BLaER1 treated with 17β-estradiol and CSF1 and Interleukin-3, amounts not matched to agents 10 nM and 100 nM (cell line): ENCODE results near the gene CLEC16A.

Experiments
- H3K27ac ChIP-seq, 11 experiments: shearing (Covaris generic); formaldehyde crosslinking; 2 replicates each; pipeline ENCODE4 v1.8.1; 2022
- H3K27me3 ChIP-seq, 11 experiments: shearing (Covaris generic); formaldehyde crosslinking; 2 replicates each; pipeline ENCODE4 v1.8.1; 2022
- H3K36me3 ChIP-seq, 11 experiments: shearing (Covaris generic); formaldehyde crosslinking; 2 replicates each; pipeline ENCODE4 v1.8.1; 2022
- H3K4me1 ChIP-seq, 10 experiments: shearing (Covaris generic); formaldehyde crosslinking; 2 replicates each; pipeline ENCODE4 v1.8.1; 2022
- H3K4me2 ChIP-seq, 11 experiments: shearing (Covaris generic); formaldehyde crosslinking; 2 replicates each; pipeline ENCODE4 v1.8.1; 2022
- H3K4me3 ChIP-seq, 10 experiments: shearing (Covaris generic); formaldehyde crosslinking; 2 replicates each; pipeline ENCODE4 v1.8.1; 2022
- H3K9ac ChIP-seq, 11 experiments: shearing (Covaris generic); formaldehyde crosslinking; 2 replicates each; pipeline ENCODE4 v1.8.1; 2022
- H3K9me3 ChIP-seq, 11 experiments: shearing (Covaris generic); formaldehyde crosslinking; replicated peaks in 1 of 11; 2 replicates each; pipeline ENCODE4 v1.8.1; 2022
- H4K20me1 ChIP-seq, 11 experiments: shearing (Covaris generic); formaldehyde crosslinking; 2 replicates each; pipeline ENCODE4 v1.8.1; 2022
- Cebpa-rat ChIP-seq, 11 experiments: shearing (Covaris generic); IDR thresholded peaks; 2 replicates each; pipeline ENCODE4 v1.8.1; 2022

The CLEC16A gene

DNA sequence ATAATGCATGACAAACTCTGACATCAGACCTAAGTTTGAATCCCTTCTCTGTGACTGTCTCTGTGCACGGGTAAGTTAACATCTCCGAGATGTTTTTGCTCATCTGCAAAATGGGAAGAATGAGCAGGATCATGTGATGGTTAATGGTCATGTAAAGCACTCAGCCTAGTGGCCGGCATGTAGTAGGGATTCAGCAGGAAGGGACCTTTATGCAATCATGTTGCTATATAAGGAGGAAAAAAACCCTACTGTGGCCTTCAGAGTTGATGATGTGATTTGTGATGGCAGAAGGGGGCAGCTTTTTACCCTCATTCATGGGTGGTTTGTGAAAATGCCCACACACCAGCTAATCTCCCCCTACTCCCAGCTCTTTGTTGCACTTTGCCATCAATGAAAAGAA is 24.1 kb downstream of the CLEC16A start:
- no peak for TF ChIP-seq Cebpa-rat (IDR thresholded peaks at IDR 0.05)
- Histone ChIP-seq H3K4me2 (peak overlapping the region in 1 of 11 experiments; percentile 59; a peak in 2 of 22 replicates), H3K27ac (no peak overlapping the region), H3K9me3 (no peaks in the 10 kb centered on the region), H3K36me3 (peaks cover 52 to 97% (median 72%) of the 10 kb centered on the region in 11 experiments), H4K20me1 (peaks cover 11 to 73% (median 41%) of the 10 kb centered on the region in 11 experiments; a peak in 18 of 22 replicates), H3K4me1 (peaks cover 32 to 54% (median 43%) of the 10 kb centered on the region in 10 experiments), H3K9ac (no peak overlapping the region), H3K4me3 (no peak overlapping the region), H3K27me3 (no peaks in the 10 kb centered on the region)

GRCh38 chr16:10969615-10970014 is 25.3 kb downstream of the CLEC16A start:
- H4K20me1 ChIP-seq, result peaks cover 7 to 64% (median 31%) of the 10 kb centered on the region in 11 experiments; a peak in 18 of 22 replicates
- H3K36me3 ChIP-seq, result peaks cover 53 to 99% (median 74%) of the 10 kb centered on the region in 11 experiments
- H3K9me3 ChIP-seq, result no peaks in the 10 kb centered on the region
- TF ChIP-seq Cebpa-rat (IDR thresholded peaks at IDR 0.05), result no peak
- H3K27ac ChIP-seq, result 0 out of 22 replicates have a peak overlapping the region, but pooled peaks of 1 of the 11 experiments have one; percentile 10
- H3K9ac ChIP-seq, result no peak overlapping the region
- no peaks in the 10 kb centered on the region for H3K27me3 ChIP-seq
- no peak overlapping the region for H3K4me3 ChIP-seq
- peak overlapping the region in 5 of 11 experiments; percentile 16 to 59 (median 33); a peak in 8 of 22 replicates for H3K4me2 ChIP-seq
- peaks cover 27 to 49% (median 37%) of the 10 kb centered on the region in 10 experiments for H3K4me1 ChIP-seq

DNA sequence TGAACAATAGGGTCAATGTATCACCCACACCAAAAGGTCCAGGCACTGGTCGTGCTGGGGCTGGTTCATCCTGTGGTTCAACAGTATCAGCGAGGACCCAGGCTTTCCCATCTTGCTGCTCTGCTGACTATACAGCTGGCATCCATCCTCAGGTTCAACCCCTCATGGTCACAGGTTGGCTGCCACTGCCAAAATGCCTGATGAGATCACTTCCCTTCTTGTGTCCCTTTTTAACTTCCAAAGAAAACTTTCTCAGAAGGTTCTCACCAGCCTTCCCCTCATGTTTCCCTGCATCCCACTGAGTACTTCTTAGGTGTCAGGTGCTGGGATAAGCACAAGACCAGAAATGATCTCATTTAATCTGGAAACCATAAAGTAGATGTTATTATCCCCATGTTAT is 25.7 kb downstream of the CLEC16A start:
- H3K27me3 ChIP-seq, result no peaks in the 10 kb centered on the region
- H3K4me1 ChIP-seq, result peaks cover 23 to 46% (median 34%) of the 10 kb centered on the region in 10 experiments
- H3K9ac ChIP-seq, result no peak overlapping the region
- H3K4me2 ChIP-seq, result peak overlapping the region in 4 of 11 experiments; percentile 29 to 59 (median 46); a peak in 5 of 22 replicates
- TF ChIP-seq Cebpa-rat (IDR thresholded peaks at IDR 0.05), result no peak
- H4K20me1 ChIP-seq, result peaks cover 7 to 60% (median 26%) of the 10 kb centered on the region in 11 experiments; a peak in 18 of 22 replicates
- H3K27ac ChIP-seq, result no peak overlapping the region
- H3K9me3 ChIP-seq, result no peaks in the 10 kb centered on the region
- H3K36me3 ChIP-seq, result peaks cover 53 to 99% (median 74%) of the 10 kb centered on the region in 11 experiments
- no peak overlapping the region for H3K4me3 ChIP-seq

- TF ChIP-seq Cebpa-rat (IDR thresholded peaks at IDR 0.05), result no peak
- no peak overlapping the region for H3K9ac ChIP-seq
- no peak overlapping the region; a peak in 1 of 22 replicates for H3K4me2 ChIP-seq
- peaks cover 0 to 45% (median 16%) of the 10 kb centered on the region in 11 experiments; a peak in 13 of 22 replicates for H4K20me1 ChIP-seq
- H3K9me3 ChIP-seq, result no peaks in the 10 kb centered on the region
- no peaks in the 10 kb centered on the region for H3K27me3 ChIP-seq
- peaks cover 12 to 33% (median 22%) of the 10 kb centered on the region in 10 experiments; a peak in 19 of 20 replicates for H3K4me1 ChIP-seq
- peaks cover 52 to 100% (median 82%) of the 10 kb centered on the region in 11 experiments for H3K36me3 ChIP-seq
- H3K27ac ChIP-seq, result no peak overlapping the region
- no peak overlapping the region for H3K4me3 ChIP-seq
Observed at GRCh38 chr16:10971560-10971961, 27.2 kb downstream of the CLEC16A start.

GRCh38 chr16:10972108-10972818 is 27.9 kb downstream of the CLEC16A start:
- Histone ChIP-seq H3K27me3 (no peaks in the 10 kb centered on the region), H3K27ac (no peak overlapping the region), H4K20me1 (peaks cover 0 to 38% (median 11%) of the 10 kb centered on the region in 11 experiments; a peak in 13 of 22 replicates), H3K4me1 (peaks cover 12 to 33% (median 21%) of the 10 kb centered on the region in 10 experiments; a peak in 18 of 20 replicates), H3K9me3 (no peaks in the 10 kb centered on the region), H3K9ac (peak overlapping the region in 3 of 11 experiments; percentile 1 to 10 (median 7); a peak in 2 of 22 replicates), H3K4me2 (peak overlapping the region in 1 of 11 experiments; percentile 5; a peak in 1 of 22 replicates), H3K4me3 (no peak overlapping the region), H3K36me3 (peaks cover 53 to 100% (median 83%) of the 10 kb centered on the region in 11 experiments)
- no peak for TF ChIP-seq Cebpa-rat (IDR thresholded peaks at IDR 0.05)

DNA sequence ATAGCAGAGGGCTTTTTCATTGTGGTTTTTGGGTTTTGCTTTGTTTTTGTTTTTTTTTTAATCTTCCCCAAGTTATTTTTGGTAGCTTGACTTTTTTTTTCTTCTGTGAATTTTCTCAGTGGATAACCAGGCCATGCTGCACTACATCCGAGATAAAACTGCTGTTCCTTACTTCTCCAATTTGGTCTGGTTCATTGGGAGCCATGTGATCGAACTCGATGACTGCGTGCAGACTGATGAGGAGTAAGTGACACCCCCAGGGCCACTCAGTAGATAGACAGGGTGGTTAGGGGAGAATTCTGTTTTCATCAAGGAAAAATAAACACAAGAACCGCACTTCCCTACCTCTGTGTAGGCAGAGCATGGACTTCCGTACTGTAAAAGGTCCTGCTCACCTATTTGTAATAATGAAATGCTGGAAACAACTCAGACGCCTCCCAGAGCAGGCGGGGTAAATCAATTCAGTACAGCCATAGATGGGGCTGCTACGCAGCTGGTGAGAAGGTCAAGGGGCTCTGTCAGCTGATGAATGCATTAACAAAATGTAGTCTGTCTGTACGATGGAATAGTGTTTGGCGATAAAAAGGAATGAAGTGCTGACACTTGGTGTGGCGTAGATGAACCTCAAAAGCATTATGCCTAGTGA is 28.6 kb downstream of the CLEC16A start:
- Histone ChIP-seq H3K9ac (peak overlapping the region in 3 of 11 experiments; percentile 1 to 10 (median 4); a peak in 2 of 22 replicates), H3K4me3 (no peak overlapping the region), H3K27me3 (no peaks in the 10 kb centered on the region), H3K27ac (no peak overlapping the region), H3K9me3 (no peaks in the 10 kb centered on the region), H3K4me2 (peak overlapping the region in 3 of 11 experiments; percentile 5 to 25 (median 5); a peak in 2 of 22 replicates), H4K20me1 (peaks cover 0 to 31% (median 7%) of the 10 kb centered on the region in 11 experiments; a peak in 12 of 22 replicates), H3K36me3 (peaks cover 58 to 100% (median 85%) of the 10 kb centered on the region in 11 experiments), H3K4me1 (peaks cover 12 to 33% (median 23%) of the 10 kb centered on the region in 10 experiments; a peak in 18 of 20 replicates)
- TF ChIP-seq Cebpa-rat (IDR thresholded peaks at IDR 0.05), result no peak

DNA sequence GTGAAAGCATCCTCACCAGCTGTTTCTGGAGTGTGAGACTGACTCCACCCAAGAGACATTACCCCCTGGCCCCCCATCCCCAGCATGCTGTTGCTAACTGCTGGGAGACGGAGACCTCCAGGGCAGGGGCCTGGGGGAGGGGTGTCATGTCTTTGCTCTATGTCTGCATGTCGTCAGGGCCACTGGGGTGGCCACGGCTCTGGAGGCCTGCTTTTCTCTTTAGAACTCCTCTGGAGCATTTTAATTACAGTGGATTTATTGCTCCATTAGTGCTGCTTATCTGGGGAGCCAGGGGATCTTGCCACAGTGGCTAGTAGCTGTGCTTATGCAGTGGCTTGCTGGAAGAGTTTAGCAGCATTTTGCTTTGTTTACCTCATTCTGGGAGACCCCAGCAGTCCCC is 32.3 kb downstream of the CLEC16A start:
- TF ChIP-seq Cebpa-rat (IDR thresholded peaks at IDR 0.05), result no peak
- Histone ChIP-seq H4K20me1 (peaks cover 0 to 27% (median 3%) of the 10 kb centered on the region in 11 experiments; a peak in 9 of 22 replicates), H3K9ac (no peak overlapping the region), H3K4me2 (no peak overlapping the region), H3K27ac (no peak overlapping the region; a peak in 1 of 22 replicates), H3K4me3 (no peak overlapping the region), H3K4me1 (peaks cover 12 to 28% (median 20%) of the 10 kb centered on the region in 10 experiments), H3K27me3 (no peaks in the 10 kb centered on the region), H3K9me3 (no peaks in the 10 kb centered on the region), H3K36me3 (peaks cover 82 to 99% (median 94%) of the 10 kb centered on the region in 11 experiments)

DNA sequence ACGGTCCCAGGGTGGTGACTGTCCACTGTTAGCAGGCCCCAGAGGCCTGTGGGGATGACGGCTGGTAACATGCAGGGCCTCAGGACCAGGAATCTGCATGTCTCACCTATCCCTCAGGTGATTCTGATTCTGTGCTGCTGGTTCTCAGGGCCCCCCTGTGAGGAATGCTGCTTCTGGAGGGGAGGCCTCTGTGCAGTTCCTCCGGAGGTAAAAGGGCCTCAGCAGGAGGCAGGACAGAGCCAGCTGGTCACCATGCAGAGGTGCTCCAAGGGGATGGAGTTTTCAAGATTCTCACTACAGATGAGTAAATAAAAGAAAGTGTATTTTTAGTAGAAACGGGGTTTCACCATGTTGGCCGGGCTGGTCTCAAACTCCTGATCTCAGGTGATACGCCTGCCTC is 33.8 kb downstream of the CLEC16A start:
- H3K9me3 ChIP-seq, result no peaks in the 10 kb centered on the region
- peaks cover 0 to 12% (median 0%) of the 10 kb centered on the region in 11 experiments; a peak in 3 of 22 replicates for H4K20me1 ChIP-seq
- H3K9ac ChIP-seq, result peak overlapping the region in 1 of 11 experiments; percentile 27; a peak in 1 of 22 replicates
- peaks cover 76 to 93% (median 85%) of the 10 kb centered on the region in 11 experiments for H3K36me3 ChIP-seq
- H3K4me1 ChIP-seq, result peaks cover 13 to 29% (median 23%) of the 10 kb centered on the region in 10 experiments
- no peak overlapping the region for H3K27ac ChIP-seq
- H3K4me2 ChIP-seq, result no peak overlapping the region
- H3K4me3 ChIP-seq, result no peak overlapping the region
- no peak for TF ChIP-seq Cebpa-rat (IDR thresholded peaks at IDR 0.05)
- H3K27me3 ChIP-seq, result no peaks in the 10 kb centered on the region
